Activated CD8-positive, alpha-beta T cell treated with anti-CD3 and anti-CD28 coated beads, Interleukin-2, amount 10 ng/mL, durations not matched to agents 7 days and 5 days (primary cell): ENCODE measurements around the gene MTTP. TPM values are rescaled to one million over a fixed set of nuclear protein-coding genes. Genes with fewer than 3 reads are reported as not detected.
A peak's percentile ranks its signal among the peaks of the same experiment; 100 is the strongest.

ENCODE experiments used
- ATAC-seq: fragments of 150-1000 bp; cut with Tn5 transposase; one replicate; pipeline ENCODE4 v1.10.0; 2021; ENCODE audit warnings: moderate library complexity
- CTCF ChIA-PET: fragments of 350-600 bp; sonication (Branson Sonifier 250); formaldehyde crosslinking; loops from one replicate; lab custom pipeline; 2021; ENCODE audit warnings: antibody characterized with exemption; lab: Charles Lee
- POLR2A ChIA-PET: fragments of 350-600 bp; sonication (Branson Sonifier 250); formaldehyde crosslinking; loops from one replicate; lab custom pipeline; 2021; ENCODE audit warnings: antibody characterized with exemption; lab: Charles Lee
- DNase-seq: peaks from one replicate; pipeline ENCODE4 v3.0.0-alpha.2; 2020
- H3K27ac Mint-ChIP-seq: one replicate; pipeline ENCODE4 v1.8.0; 2021; ENCODE audit warnings: mild to moderate bottlenecking, mixed read lengths
- H3K27me3 Mint-ChIP-seq: one replicate; pipeline ENCODE4 v1.8.0; 2021; ENCODE audit warnings: low read depth, mixed read lengths
- H3K36me3 Mint-ChIP-seq: one replicate; pipeline ENCODE4 v1.8.0; 2021; ENCODE audit warnings: low read depth, mixed read lengths
- H3K4me1 Mint-ChIP-seq: one replicate; pipeline ENCODE4 v1.8.0; 2021; ENCODE audit warnings: low read depth, mixed read lengths
- H3K4me3 Mint-ChIP-seq: one replicate; pipeline ENCODE4 v1.8.0; 2021; ENCODE audit warnings: mild to moderate bottlenecking, mixed read lengths
- H3K9me3 Mint-ChIP-seq: one replicate; pipeline ENCODE4 v1.8.0; 2022; ENCODE audit warnings: mixed read lengths; ENCODE audit not compliant: insufficient read depth
- total RNA-seq, 2 experiments: library from RNA; stranded (reverse); gene quantifications; one replicate each; pipeline ENCODE4 v1.2.3, GENCODE V29; 2021

MTTP gene
- total RNA-seq, 2 experiments from 2014 or later: 0.58 TPM; not detected in 1

DNA sequence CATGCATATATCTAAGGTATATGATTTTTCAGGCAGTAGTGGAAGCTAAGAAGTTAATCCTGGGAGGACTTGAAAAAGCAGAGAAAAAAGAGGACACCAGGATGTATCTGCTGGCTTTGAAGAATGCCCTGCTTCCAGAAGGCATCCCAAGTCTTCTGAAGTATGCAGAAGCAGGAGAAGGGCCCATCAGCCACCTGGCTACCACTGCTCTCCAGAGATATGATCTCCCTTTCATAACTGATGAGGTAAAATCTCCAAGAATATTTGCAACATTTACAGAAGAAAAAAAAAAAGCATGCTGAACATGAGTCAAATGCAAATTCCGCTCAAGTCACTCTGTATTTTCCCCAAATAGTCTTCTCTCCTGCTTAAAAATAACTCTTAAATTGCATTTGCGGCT, 32.1 kb downstream of the MTTP start:
- H3K27me3 Mint-ChIP-seq: peaks cover 18% of the 10 kb centered on the region
- DNase-seq: no peak

GRCh38 chr4:99608417-99608816, 33.8 kb downstream of the MTTP start:
- H3K4me1 Mint-ChIP-seq: no peaks in the 10 kb centered on the region
- H3K36me3 Mint-ChIP-seq: no peaks in the 10 kb centered on the region
- no peak for ATAC-seq
- CTCF ChIA-PET: no interaction called here
- peaks cover 18% of the 10 kb centered on the region for H3K27me3 Mint-ChIP-seq
- DNase-seq: no peak
- no peak overlapping the region for H3K27ac Mint-ChIP-seq
- H3K9me3 Mint-ChIP-seq: no peaks in the 10 kb centered on the region
- no peak overlapping the region for H3K4me3 Mint-ChIP-seq
- POLR2A ChIA-PET: no interaction called here

More for the DNA sequence above, 32.1 kb downstream of the MTTP start:
- Mint-ChIP-seq H3K27ac (no peak overlapping the region), H3K9me3 (no peaks in the 10 kb centered on the region), H3K4me3 (no peak overlapping the region), H3K4me1 (no peaks in the 10 kb centered on the region), H3K36me3 (no peaks in the 10 kb centered on the region)
- ChIA-PET CTCF (no interaction called here), POLR2A (no interaction called here)
- no peak for ATAC-seq

GRCh38 chr4:99610605-99611175, 36.1 kb downstream of the MTTP start:
- H3K4me3 Mint-ChIP-seq: no peak overlapping the region
- CTCF ChIA-PET: no interaction called here
- POLR2A ChIA-PET: no interaction called here
- H3K9me3 Mint-ChIP-seq: no peaks in the 10 kb centered on the region
- no peak for DNase-seq
- no peaks in the 10 kb centered on the region for H3K4me1 Mint-ChIP-seq
- H3K27me3 Mint-ChIP-seq: peaks cover 11% of the 10 kb centered on the region
- ATAC-seq: no peak
- H3K27ac Mint-ChIP-seq: no peak overlapping the region
- H3K36me3 Mint-ChIP-seq: no peaks in the 10 kb centered on the region

GRCh38 chr4:99612281-99612680, 37.7 kb downstream of the MTTP start:
- no peaks in the 10 kb centered on the region for H3K4me1 Mint-ChIP-seq
- ATAC-seq: no peak

DNA sequence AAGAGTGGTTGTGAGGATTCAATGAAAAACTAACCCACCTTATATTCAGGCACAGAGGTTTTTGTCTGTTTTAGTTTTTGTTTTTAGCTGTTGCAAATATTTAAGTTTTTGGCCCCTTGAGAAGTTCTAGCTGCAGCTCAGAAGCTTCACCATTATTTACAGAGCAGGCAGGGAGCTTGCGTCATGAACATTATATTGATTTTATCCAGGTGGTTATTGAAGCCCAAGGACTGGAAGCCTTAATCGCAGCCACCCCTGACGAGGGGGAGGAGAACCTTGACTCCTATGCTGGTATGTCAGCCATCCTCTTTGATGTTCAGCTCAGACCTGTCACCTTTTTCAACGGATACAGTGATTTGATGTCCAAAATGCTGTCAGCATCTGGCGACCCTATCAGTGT, 38.1 kb downstream of the MTTP start:
- H3K36me3 Mint-ChIP-seq: no peaks in the 10 kb centered on the region
- no peaks in the 10 kb centered on the region for H3K9me3 Mint-ChIP-seq
- H3K4me3 Mint-ChIP-seq: no peak overlapping the region
- no peaks in the 10 kb centered on the region for H3K4me1 Mint-ChIP-seq
- no peak for ATAC-seq
- H3K27ac Mint-ChIP-seq: no peak overlapping the region
- ChIA-PET POLR2A (no interaction called here), CTCF (interaction anchor here (1.0 kb wide), 1 partner anchor 109 kb away, joined by 3 read pairs; no protein-coding TSS in a partner anchor)
- peaks cover 13% of the 10 kb centered on the region for H3K27me3 Mint-ChIP-seq
- DNase-seq: no peak

More at GRCh38 chr4:99612281-99612680, 37.7 kb downstream of the MTTP start:
- Mint-ChIP-seq H3K9me3 (no peaks in the 10 kb centered on the region), H3K27me3 (peaks cover 10% of the 10 kb centered on the region), H3K27ac (no peak overlapping the region), H3K36me3 (no peaks in the 10 kb centered on the region), H3K4me3 (no peak overlapping the region)
- ChIA-PET CTCF (no interaction called here), POLR2A (no interaction called here)
- no peak for DNase-seq

DNA sequence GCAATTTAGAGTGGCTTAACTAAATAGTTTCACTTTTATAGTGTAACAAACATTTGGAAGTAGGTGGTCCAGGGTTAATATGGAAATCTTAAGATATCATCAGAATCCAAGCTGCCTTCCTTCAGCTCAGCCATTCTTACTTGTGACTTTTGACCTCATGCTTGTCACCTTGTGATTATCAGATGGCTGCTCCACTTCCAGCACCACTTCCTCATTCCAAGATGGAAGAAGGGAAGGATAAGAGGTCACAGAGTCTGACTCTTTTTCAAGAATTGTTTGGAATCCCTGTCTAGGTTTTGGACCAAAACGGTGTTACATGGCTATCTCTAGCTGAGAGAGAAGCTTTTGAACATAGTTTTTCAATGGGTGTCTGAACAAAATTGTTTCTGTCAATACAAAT, 39.9 kb downstream of the MTTP start:
- peaks cover 15% of the 10 kb centered on the region for H3K27me3 Mint-ChIP-seq
- H3K4me1 Mint-ChIP-seq: no peaks in the 10 kb centered on the region
- ChIA-PET CTCF (interaction anchor here (0.7 to 1.6 kb wide), 4 partner anchors 11 to 334 kb away, joined by 3 to 4 read pairs (median 4); no protein-coding TSS in a partner anchor), POLR2A (no interaction called here)
- H3K36me3 Mint-ChIP-seq: no peaks in the 10 kb centered on the region
- H3K9me3 Mint-ChIP-seq: no peaks in the 10 kb centered on the region
- ATAC-seq (no peak), DNase-seq (no peak)
- H3K4me3 Mint-ChIP-seq: no peak overlapping the region
- H3K27ac Mint-ChIP-seq: no peak overlapping the region

GRCh38 chr4:99615170-99615820, 40.7 kb downstream of the MTTP start:
- ATAC-seq (no peak), DNase-seq (no peak)
- no peaks in the 10 kb centered on the region for H3K36me3 Mint-ChIP-seq
- H3K4me1 Mint-ChIP-seq: no peaks in the 10 kb centered on the region
- peaks cover 16% of the 10 kb centered on the region for H3K27me3 Mint-ChIP-seq
- H3K27ac Mint-ChIP-seq: no peak overlapping the region
- H3K9me3 Mint-ChIP-seq: no peaks in the 10 kb centered on the region
- POLR2A ChIA-PET: no interaction called here
- H3K4me3 Mint-ChIP-seq: no peak overlapping the region
- CTCF ChIA-PET: interaction anchor here (0.7 to 1.6 kb wide), 5 partner anchors 11 to 333 kb away, joined by 3 to 4 read pairs (median 3); no protein-coding TSS in a partner anchor

DNA sequence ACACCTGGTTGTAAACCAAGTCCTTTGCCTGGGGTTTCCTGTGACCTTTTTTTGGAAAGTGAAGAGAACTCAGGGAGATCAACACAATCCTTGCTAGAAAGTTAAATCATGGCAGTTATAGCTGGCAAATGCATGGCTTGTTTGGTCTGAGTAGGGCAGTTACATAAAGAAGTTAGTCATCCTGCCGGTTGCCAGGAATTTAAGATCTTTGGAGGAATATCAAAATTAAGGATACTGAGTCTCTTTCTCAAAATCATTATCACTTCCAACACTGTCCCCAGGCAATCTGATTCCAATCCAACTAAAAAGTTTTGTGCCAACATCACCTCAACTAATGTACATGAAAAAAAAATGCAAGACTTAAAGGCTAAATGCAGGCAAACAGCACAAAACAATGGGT, 42.8 kb downstream of the MTTP start:
- no peak for ATAC-seq
- H3K27me3 Mint-ChIP-seq: peaks cover 14% of the 10 kb centered on the region
- POLR2A ChIA-PET: no interaction called here
- CTCF ChIA-PET: no interaction called here
- H3K4me1 Mint-ChIP-seq: no peaks in the 10 kb centered on the region
- H3K4me3 Mint-ChIP-seq: no peak overlapping the region
- no peaks in the 10 kb centered on the region for H3K36me3 Mint-ChIP-seq
- no peaks in the 10 kb centered on the region for H3K9me3 Mint-ChIP-seq
- DNase-seq: no peak
- no peak overlapping the region for H3K27ac Mint-ChIP-seq

DNA sequence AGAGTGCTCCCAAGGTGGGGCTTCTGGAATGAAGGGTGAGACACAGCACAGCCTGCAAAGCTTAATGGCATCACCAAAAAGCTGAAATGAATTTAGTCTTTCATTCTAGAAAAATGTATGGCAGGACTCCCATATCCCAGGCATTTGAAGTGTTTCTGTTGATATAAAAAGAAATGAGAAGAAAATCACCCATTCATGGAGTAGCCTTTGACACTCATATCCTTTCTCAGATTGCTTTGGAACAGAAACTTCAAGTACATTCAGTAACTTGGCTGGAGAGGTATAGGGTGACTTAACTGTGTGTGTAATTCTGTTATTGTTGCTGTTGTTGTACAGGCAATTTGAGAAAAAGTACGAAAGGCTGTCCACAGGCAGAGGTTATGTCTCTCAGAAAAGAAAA, 47.7 kb downstream of the MTTP start:
- peaks cover 18% of the 10 kb centered on the region for H3K27me3 Mint-ChIP-seq
- H3K4me3 Mint-ChIP-seq: no peak overlapping the region
- H3K27ac Mint-ChIP-seq: no peak overlapping the region
- DNase-seq (no peak), ATAC-seq (no peak)
- no peaks in the 10 kb centered on the region for H3K9me3 Mint-ChIP-seq
- H3K4me1 Mint-ChIP-seq: peaks cover 7% of the 10 kb centered on the region
- H3K36me3 Mint-ChIP-seq: no peaks in the 10 kb centered on the region
- CTCF ChIA-PET: no interaction called here
- POLR2A ChIA-PET: no interaction called here

DNA sequence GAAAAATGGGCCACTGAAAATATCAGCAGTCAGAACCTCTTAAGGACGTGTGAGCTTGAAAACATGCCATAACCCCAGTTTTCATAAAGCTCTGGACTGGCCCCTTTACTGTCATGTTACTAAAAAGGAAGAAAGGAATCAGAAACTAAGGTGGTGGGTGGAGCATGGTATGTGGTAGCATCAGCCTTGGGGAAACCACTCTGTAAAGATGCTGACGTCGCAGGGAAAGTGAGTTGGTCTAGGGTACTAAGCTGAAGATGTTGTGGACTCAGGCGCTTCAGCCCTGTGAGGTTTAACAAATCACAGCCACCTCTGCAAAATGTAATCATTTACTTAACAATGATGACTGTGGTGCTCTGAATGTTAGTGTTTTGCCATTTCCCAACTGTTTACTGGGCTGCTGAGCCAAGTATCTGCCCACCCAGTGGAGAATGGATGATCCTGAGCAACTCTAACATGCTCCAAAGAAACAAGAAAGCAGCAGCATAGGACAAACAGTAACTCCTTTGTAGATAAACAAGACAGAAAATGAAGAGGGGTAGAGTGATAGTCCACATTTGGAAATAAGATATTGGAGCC, 49.6 kb downstream of the MTTP start:
- DNase-seq: peak; percentile 24
- ChIA-PET CTCF (no interaction called here), POLR2A (no interaction called here)
- Mint-ChIP-seq H3K4me1 (peaks cover 8% of the 10 kb centered on the region), H3K27ac (no peak overlapping the region), H3K36me3 (no peaks in the 10 kb centered on the region), H3K4me3 (no peak overlapping the region), H3K9me3 (no peaks in the 10 kb centered on the region), H3K27me3 (peaks cover 11% of the 10 kb centered on the region)
- ATAC-seq: peak; percentile 44

DNA sequence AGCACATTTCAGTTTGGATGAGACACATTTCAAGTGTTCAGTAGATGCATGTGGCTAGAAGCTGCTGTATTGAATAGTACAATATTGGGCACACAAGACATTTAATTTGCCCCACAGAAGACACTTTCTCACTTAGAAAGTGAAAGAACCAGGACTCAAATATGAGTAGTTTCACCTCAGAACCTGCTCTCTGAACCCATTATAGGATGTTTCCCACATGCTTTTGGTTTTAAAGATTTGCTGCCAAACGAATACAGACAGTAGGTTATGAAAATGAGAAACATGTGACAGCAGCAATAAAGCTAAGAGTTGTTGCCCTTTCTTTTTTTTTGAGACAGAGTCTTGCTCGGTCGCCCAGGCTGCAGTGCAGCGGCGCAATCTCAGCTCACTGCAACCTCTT, 50.7 kb downstream of the MTTP start:
- ATAC-seq (no peak), DNase-seq (no peak)
- Mint-ChIP-seq H3K36me3 (no peaks in the 10 kb centered on the region), H3K27me3 (peaks cover 8% of the 10 kb centered on the region), H3K4me1 (peaks cover 20% of the 10 kb centered on the region), H3K9me3 (peaks cover 3% of the 10 kb centered on the region), H3K4me3 (no peak overlapping the region), H3K27ac (no peak overlapping the region)
- POLR2A ChIA-PET: no interaction called here
- CTCF ChIA-PET: no interaction called here

DNA sequence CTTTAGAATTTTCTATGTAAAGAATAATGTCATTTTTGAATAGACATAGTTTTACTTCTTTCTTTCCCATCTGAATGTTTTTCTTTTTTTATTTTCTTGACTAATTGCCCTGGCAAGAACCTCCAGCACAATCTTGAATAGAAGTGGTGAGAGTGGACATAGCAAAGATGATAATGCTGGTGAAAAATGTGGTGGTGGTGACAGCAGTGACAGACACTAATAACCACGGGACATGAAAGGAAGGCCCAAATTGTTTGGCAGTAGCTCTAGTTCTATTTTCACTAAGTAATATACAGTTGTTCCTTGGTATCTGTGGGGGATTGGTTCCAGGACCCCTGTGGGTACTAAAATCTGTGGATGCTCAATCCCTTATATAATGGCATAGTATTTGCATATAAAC, 53.4 kb downstream of the MTTP start:
- peaks cover 5% of the 10 kb centered on the region for H3K27me3 Mint-ChIP-seq
- peaks cover 22% of the 10 kb centered on the region for H3K4me1 Mint-ChIP-seq
- CTCF ChIA-PET: no interaction called here
- H3K9me3 Mint-ChIP-seq: peaks cover 4% of the 10 kb centered on the region
- POLR2A ChIA-PET: no interaction called here
- H3K36me3 Mint-ChIP-seq: no peaks in the 10 kb centered on the region
- no peak overlapping the region for H3K4me3 Mint-ChIP-seq
- no peak for DNase-seq
- ATAC-seq: no peak
- H3K27ac Mint-ChIP-seq: no peak overlapping the region
